Measurements from ENCODE around the gene GPC4.

- no peak for TF ChIP-seq EZH2 (IDR thresholded peaks at IDR 0.05; ENCODE audit: borderline replicate concordance, low read depth, low read length)
- no peak for TF ChIP-seq MBD1 (CRISPR knock-in tag; IDR thresholded peaks at IDR 0.05)
- no peak for TF ChIP-seq ZNF274 (IDR thresholded peaks at IDR 0.05; ENCODE audit: borderline replicate concordance, low read depth, low read length)
- TF ChIP-seq GTF2F1 (IDR thresholded peaks at IDR 0.05; ENCODE audit: low read depth, low read length) = no peak
- no peak for TF ChIP-seq ETS1 (conservative IDR thresholded peaks at IDR 0.05; ENCODE audit: control insufficient read depth, low read depth, low read length)
- TF ChIP-seq ZNF561 (CRISPR knock-in tag; conservative IDR thresholded peaks at IDR 0.05) = no peak
Observed at GRCh38 chrX:133370696-133371275, 44.5 kb downstream of the GPC4 start.

Measured in K562 (cell line).